NCI-H446 treated with DMSO at 0.1 percent for 48 hours (cell line): ENCODE data around the gene ZNF148.

Experiments
- DNase-seq: peaks from one replicate; lab custom pipeline; 2025; lab: John Stamatoyannopoulos, UW

ZNF148 gene

GRCh38 chr3:125189378-125190165 is 185.6 kb downstream of the ZNF148 start:
- DNase-seq, result no peak

GRCh38 chr3:125188955-125189354 is 186.2 kb downstream of the ZNF148 start:
- DNase-seq, result no peak

- no peak for DNase-seq
Measured at GRCh38 chr3:125187599-125187910, 187.6 kb downstream of the ZNF148 start.

GRCh38 chr3:125186800-125187598 is 188.1 kb downstream of the ZNF148 start:
- no peak for DNase-seq

- no peak for DNase-seq
Measured at GRCh38 chr3:125186261-125186787, 188.8 kb downstream of the ZNF148 start.

- DNase-seq, result no peak
Measured at GRCh38 chr3:125185805-125186204, 189.3 kb downstream of the ZNF148 start.

GRCh38 chr3:125179884-125180240 is 195.3 kb downstream of the ZNF148 start:
- DNase-seq, result peak; percentile 15

GRCh38 chr3:125179143-125179883 is 195.8 kb downstream of the ZNF148 start:
- no peak for DNase-seq

GRCh38 chr3:125177746-125178145 is 197.4 kb downstream of the ZNF148 start:
- DNase-seq, result no peak
